Stimulated activated CD8-positive, alpha-beta memory T cell treated with anti-CD3 and anti-CD28 coated beads, Interleukin-15, amount 100 ng/mL, for 1 hour (primary cell): ENCODE measurements around the gene SLN.

Source experiments
- DNase-seq: peaks from one replicate; pipeline ENCODE4 v3.0.0-alpha.2; 2020; ENCODE audit warnings: low read depth

Gene SLN

DNA sequence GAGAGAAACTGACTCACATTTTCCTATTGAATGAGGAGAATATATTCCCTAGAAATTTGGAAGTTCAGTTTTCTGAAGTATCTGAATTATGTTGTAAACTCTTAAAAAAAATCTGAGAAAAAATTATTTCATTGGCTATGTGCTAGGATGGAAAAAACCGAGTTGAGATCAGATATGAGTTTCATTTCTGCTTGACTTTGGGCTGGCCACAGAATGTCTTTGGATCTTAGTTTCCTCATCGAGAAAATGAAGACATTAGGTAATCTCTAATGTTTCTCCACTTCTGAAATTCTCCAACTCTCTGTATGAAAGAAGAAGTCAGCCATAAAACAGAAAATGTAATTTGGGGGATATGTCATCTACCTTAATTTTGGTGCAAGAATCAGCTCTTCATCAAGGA, 28.8 kb downstream of the SLN start:
- DNase-seq: no peak

GRCh38 chr11:107682572-107682971, 29.3 kb downstream of the SLN start:
- DNase-seq: no peak

- DNase-seq: no peak
Observed at GRCh38 chr11:107682171-107682570, 29.7 kb downstream of the SLN start.

DNA sequence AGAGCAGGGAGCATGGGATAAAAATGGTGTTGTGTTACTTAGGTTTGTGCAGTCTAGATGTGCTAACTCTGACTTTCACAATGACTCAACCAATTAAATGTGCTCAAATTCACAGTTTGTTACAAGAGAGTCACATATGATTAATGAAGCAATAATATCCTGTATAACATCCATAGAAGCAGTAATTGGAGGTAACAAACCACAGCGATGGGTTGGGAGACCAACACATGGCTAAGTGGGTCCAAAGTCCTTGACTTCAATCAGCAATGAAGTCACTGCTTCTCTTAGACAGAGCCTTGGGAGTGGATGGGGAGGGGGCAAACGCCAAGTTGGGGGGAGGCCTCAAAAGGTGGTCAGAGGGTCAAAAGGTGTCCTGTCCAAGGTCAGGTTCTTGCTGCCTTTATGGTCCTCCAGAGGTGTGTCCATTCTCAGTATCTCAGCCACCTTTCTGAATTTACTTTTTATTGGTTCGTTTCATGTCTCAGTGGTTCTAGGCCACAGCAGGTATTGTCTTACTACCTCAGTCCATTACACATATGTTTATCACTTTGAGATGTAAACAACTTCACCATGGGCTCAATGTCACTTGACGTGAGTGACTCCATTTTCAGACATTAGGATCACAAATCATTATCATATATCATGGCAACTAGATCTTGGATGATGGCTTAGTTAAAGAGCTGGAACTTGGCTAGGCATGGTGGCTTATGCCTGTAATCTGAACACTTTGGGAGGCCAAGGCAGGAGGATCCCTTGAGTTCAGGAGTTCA, 32.4 kb downstream of the SLN start:
- no peak for DNase-seq

GRCh38 chr11:107678632-107678971, 33.3 kb downstream of the SLN start:
- DNase-seq: no peak

DNA sequence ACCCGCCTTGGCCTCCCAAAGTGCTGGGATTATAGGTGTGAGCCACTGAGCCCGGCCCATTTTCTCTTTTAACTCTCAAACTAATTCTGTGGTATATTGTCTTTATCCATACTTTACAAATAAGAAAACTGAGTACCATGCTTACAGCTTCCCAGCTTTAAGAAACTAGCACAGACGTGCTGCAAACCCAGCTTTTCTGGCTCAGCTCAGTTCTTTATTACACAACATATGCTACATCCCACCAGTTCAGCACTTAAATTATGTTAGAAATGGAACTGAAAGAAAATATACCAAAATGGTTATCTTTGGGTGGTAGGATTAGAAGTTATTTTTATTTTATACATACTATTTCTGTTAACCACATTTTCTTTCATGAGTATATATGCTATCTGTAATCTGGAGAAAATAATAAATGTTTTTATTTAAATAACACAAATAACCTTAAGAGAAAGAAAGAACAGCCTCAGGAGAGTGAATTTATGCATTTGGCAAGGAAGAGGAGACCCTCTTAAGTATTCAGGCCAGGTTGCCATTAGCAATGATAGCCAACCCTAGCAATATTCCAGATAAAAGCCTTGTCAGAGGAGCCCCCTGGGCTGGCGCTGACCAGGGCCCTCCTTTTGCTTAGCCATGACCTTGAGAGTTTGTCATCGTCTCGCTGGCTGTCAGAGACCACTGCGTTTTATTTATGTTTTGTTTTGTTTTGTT, 33.8 kb downstream of the SLN start:
- no peak for DNase-seq

GRCh38 chr11:107676336-107677057, 35.4 kb downstream of the SLN start:
- no peak for DNase-seq

DNA sequence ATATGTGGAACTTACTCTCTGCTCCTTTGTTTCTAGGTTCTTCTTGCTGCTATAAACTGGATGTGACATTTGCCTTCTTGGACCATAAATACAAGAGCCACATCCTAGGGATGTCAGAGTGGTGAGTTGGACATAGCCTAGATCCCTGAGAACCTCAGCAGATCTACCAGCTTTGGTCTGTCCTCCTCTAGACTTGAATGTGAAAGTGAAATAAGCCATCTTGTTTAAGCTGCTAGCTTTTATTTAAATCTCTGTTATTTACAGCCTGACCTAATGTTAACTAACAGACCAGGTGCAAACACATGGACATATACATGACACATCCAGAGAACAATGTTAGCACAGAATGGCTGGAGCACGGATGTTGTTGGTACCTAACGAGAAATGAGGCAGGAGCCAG, 36.0 kb downstream of the SLN start:
- no peak for DNase-seq

DNA sequence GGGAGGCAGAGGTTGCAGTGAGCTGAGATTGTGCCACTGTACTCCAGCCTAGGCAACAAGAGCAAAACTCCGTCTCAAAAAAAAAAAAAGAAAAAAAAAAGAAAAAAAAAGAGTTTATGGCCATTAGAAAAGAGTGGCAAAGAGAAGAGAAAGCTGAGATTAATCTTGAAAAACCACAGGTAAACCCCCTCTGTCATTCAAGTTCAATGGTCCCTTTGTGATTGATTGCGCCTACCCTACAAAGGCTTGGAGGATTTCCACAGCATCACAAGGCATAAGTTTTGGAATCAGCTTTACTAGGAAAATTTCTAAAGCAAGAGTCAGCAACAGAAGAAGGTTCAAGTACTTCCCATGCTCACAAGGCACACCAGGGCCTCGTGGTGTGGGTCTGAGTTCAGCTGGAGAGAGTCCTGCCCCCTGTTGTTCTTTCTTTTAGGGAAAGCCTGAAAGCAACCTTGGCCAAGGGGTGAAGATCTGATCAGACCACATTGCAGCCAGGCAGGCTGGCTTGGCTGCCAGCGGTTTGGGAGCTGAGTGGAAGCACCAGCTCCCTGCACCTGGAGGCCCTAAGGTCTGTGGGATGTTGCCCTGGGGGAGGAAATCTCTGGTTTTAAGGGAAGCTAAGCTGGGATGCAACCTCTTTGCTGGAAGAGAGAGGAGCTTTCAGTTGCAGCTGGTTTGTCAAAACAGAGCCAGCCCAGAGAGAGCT, 41.8 kb downstream of the SLN start:
- no peak for DNase-seq

DNA sequence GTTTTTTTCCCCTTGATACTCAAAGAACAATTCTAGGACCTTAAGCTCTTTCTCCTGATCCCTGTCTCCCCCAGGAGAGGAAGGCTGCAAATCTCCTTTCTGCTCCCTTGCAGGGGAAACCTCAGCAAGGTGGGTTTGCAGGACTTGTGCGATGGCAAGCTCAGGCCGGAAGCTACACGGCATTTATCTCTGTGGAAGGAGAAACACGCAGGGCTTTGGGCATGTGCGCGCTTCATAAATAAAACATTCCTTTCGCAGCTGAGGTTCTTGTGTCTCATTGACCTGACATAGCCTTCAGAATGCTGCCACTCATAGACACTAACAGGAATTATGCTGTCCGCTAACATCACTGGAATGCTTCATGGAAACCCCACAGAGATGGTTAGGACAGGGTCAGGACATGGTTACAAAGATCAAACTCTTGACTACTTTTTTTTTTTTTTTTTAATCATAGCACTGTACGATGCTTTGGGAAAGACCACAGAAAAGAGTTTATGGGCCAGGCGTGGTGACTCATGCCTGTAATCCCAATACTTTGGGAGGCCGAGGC, 42.6 kb downstream of the SLN start:
- no peak for DNase-seq

GRCh38 chr11:107666911-107667613, 44.8 kb downstream of the SLN start:
- no peak for DNase-seq

GRCh38 chr11:107665018-107665417, 46.8 kb downstream of the SLN start:
- DNase-seq: no peak

- no peak for DNase-seq
Observed at GRCh38 chr11:107661656-107662055, 50.2 kb downstream of the SLN start.

GRCh38 chr11:107660066-107660465, 51.8 kb downstream of the SLN start:
- DNase-seq: no peak

- DNase-seq: no peak
Observed at GRCh38 chr11:107659310-107659709, 52.5 kb downstream of the SLN start.
